ENCODE measurements around the gene TUBGCP3. TPM values are rescaled to one million over a fixed set of nuclear protein-coding genes. Genes with fewer than 3 reads are reported as not detected.
A peak's percentile ranks its signal among the peaks of the same experiment; 100 is the strongest.

Gene TUBGCP3
- total RNA-seq, 1 experiment from 2014 or later = 51.4 TPM

GRCh38 chr13:112592181-112592580 lies 4.2 kb upstream of the TUBGCP3 start:
- TF ChIP-seq TCF7L2 (IDR thresholded peaks at IDR 0.05; ENCODE audit: borderline replicate concordance, extremely low read depth, insufficient read depth, insufficient read length) = no peak
- no peak for TF ChIP-seq ATF3 (IDR thresholded peaks at IDR 0.05)
- Histone ChIP-seq H2AFZ (ENCODE audit: low read depth, low read length, poor library complexity, severe bottlenecking) (no peak overlapping the region), H3K79me2 (ENCODE audit: insufficient read depth, low read length) (peaks cover 7% of the 10 kb centered on the region), H3K4me1 (ENCODE audit: control insufficient read depth in 1 of 2, insufficient read depth in 2 of 2, low read length in 2 of 2) (peaks cover 8 to 13% of the 10 kb centered on the region in 2 experiments), H3K4me2 (ENCODE audit: low read length) (no peak overlapping the region), H3K36me3 (ENCODE audit: control insufficient read depth in 1 of 2, insufficient read depth in 2 of 2, low read length in 2 of 2) (no peaks in the 10 kb centered on the region), H4K20me1 (ENCODE audit: insufficient read depth) (no peaks in the 10 kb centered on the region), H3K9ac (ENCODE audit: low read length) (no peak overlapping the region), H3K9me2 (ENCODE audit: insufficient read depth) (no peaks in the 10 kb centered on the region), H3K27me3 (ENCODE audit: insufficient read depth, low read length) (0 out of 2 replicates have a peak, but pooled peaks cover 5% of the 10 kb centered on the region), H3K4me3 (replicated peaks in 1 of 2; ENCODE audit: low read depth in 1 of 2, low read length in 2 of 2) (no peak overlapping the region), H3K27ac (ENCODE audit: low read depth, low read length) (no peak overlapping the region), H3K9me3 (ENCODE audit: control insufficient read depth in 1 of 2, insufficient read depth in 1 of 2, low read depth in 1 of 2, low read length in 2 of 2) (no peaks in the 10 kb centered on the region)
- no peak for DNase-seq (ENCODE audit: low read depth, low spot score)
- BruUV-seq (replicated peaks) = no TSS peak
- ChIA-PET CTCF (no interaction called here), POLR2A (no interaction called here), RAD21 (ENCODE audit: low non-redundant PET in 1 of 2, low total read pairs in 2 of 2, uncharacterized antibody in 2 of 2, unreplicated experiment in 2 of 2) (no interaction called here)
- no peak for ATAC-seq
- intact Hi-C loops (cut with micrococcal nuclease) = no loop called here

GRCh38 chr13:112588490-112589297 lies 741 bp upstream of the TUBGCP3 start:
- BruUV-seq (replicated peaks) = TSS peak; percentile 83
- ChIA-PET RAD21 (ENCODE audit: low non-redundant PET in 1 of 2, low total read pairs in 2 of 2, uncharacterized antibody in 2 of 2, unreplicated experiment in 2 of 2) (no interaction called here), POLR2A (no interaction called here), CTCF (no interaction called here)
- no peak for TF ChIP-seq EGR1 (IDR thresholded peaks at IDR 0.05; ENCODE audit: low read depth)
- TF ChIP-seq ZNF274 (IDR thresholded peaks at IDR 0.05; ENCODE audit: low read depth, low read length) = no peak
- 0 out of 2 replicates have a peak, but pooled peaks have one; percentile 18 for TF ChIP-seq POLR2AphosphoS5 (IDR thresholded peaks at IDR 0.05; ENCODE audit: low read depth, low read length)
- no peak for TF ChIP-seq POLR2A (IDR thresholded peaks at IDR 0.05; ENCODE audit: borderline replicate concordance, extremely low read depth, insufficient read depth, insufficient read length)
- TF ChIP-seq CBX3 (IDR thresholded peaks at IDR 0.05; ENCODE audit: low read depth) = no peak
- TF ChIP-seq FOSL1 (IDR thresholded peaks at IDR 0.05; ENCODE audit: low read depth) = no peak
- no peak for TF ChIP-seq SRF (IDR thresholded peaks at IDR 0.05; ENCODE audit: low read depth)
- no peak for TF ChIP-seq RAD21 (IDR thresholded peaks at IDR 0.05; ENCODE audit: low read depth)
- TF ChIP-seq CEBPB (IDR thresholded peaks at IDR 0.05; ENCODE audit: low read depth) = peak; percentile 53; the same call in 1 of the 2 replicates
- TF ChIP-seq SIN3A (IDR thresholded peaks at IDR 0.05; ENCODE audit: low read depth) = no peak
- no peak for TF ChIP-seq MAX (IDR thresholded peaks at IDR 0.05)
- no peak for TF ChIP-seq YY1 (IDR thresholded peaks at IDR 0.05; ENCODE audit: extremely low read depth, insufficient replicate concordance, low read depth, low read length)
- no peak for TF ChIP-seq ATF3 (IDR thresholded peaks at IDR 0.05)
- intact Hi-C loops (cut with micrococcal nuclease) = no loop called here
- peak overlapping the region; percentile 93 for H3K4me3 ChIP-seq (replicated peaks in 1 of 2; ENCODE audit: low read depth in 1 of 2, low read length in 2 of 2)
- no peaks in the 10 kb centered on the region for H3K27me3 ChIP-seq (ENCODE audit: insufficient read depth, low read length)
- no peaks in the 10 kb centered on the region for H3K9me2 ChIP-seq (ENCODE audit: insufficient read depth)
- DNase-seq (ENCODE audit: low read depth, low spot score) = no peak
- no peak for ATAC-seq
- H3K4me2 ChIP-seq (ENCODE audit: low read length) = peak overlapping the region; percentile 84
- H3K9me3 ChIP-seq (ENCODE audit: control insufficient read depth in 1 of 2, insufficient read depth in 1 of 2, low read depth in 1 of 2, low read length in 2 of 2) = no peaks in the 10 kb centered on the region
- H3K27ac ChIP-seq (ENCODE audit: low read depth, low read length) = peak overlapping the region; percentile 100
- H3K79me2 ChIP-seq (ENCODE audit: insufficient read depth, low read length) = peaks cover 42% of the 10 kb centered on the region
- no peaks in the 10 kb centered on the region for H4K20me1 ChIP-seq (ENCODE audit: insufficient read depth)
- H2AFZ ChIP-seq (ENCODE audit: low read depth, low read length, poor library complexity, severe bottlenecking) = no peak overlapping the region
- peak overlapping the region; percentile 98 for H3K9ac ChIP-seq (ENCODE audit: low read length)
- no peaks in the 10 kb centered on the region for H3K36me3 ChIP-seq (ENCODE audit: control insufficient read depth in 1 of 2, insufficient read depth in 2 of 2, low read length in 2 of 2)
- peaks cover 13 to 22% of the 10 kb centered on the region in 2 experiments for H3K4me1 ChIP-seq (ENCODE audit: control insufficient read depth in 1 of 2, insufficient read depth in 2 of 2, low read length in 2 of 2)

Data from HCT116 (cell line).